SK-N-SH treated with all-trans-retinoic acid at 6 μM for 48 hours (cell line): ENCODE data around the gene TMEM54.

Experiments used
- ATAC-seq: fragments of 200-7000 bp; cut with Tn5 transposase; 3 replicates; pipeline ENCODE4 v1.9.1; 2020; ENCODE audit warnings: mild to moderate bottlenecking, moderate library complexity
- BACH2 ChIP-seq: fragments of 250-450 bp; sonication (Bioruptor Pico); IDR thresholded peaks from 2 replicates; pipeline ENCODE4 v1.9.0; 2021; ENCODE audit warnings: mild to moderate bottlenecking, borderline replicate concordance
- CREB5 ChIP-seq: fragments of 250-450 bp; sonication (Bioruptor Pico); IDR thresholded peaks from 2 replicates; pipeline ENCODE4 v1.5.1; 2020; ENCODE audit warnings: low read depth, mild to moderate bottlenecking, moderate library complexity
- CSDC2 ChIP-seq: fragments of 250-450 bp; sonication (Bioruptor Pico); IDR thresholded peaks from 2 replicates; pipeline ENCODE4 v1.5.0; 2020; ENCODE audit warnings: mild to moderate bottlenecking, moderate library complexity
- CSRNP3 ChIP-seq: fragments of 250-450 bp; sonication (Bioruptor Pico); IDR thresholded peaks from 2 replicates; pipeline ENCODE4 v1.5.1; 2021; ENCODE audit warnings: mild to moderate bottlenecking, moderate library complexity
- ESRRG ChIP-seq: fragments of 250-450 bp; sonication (Bioruptor Pico); IDR thresholded peaks from 2 replicates; pipeline ENCODE4 v1.6.1; 2021; ENCODE audit warnings: mild to moderate bottlenecking
- ISL1 ChIP-seq: fragments of 250-450 bp; sonication (Bioruptor Pico); IDR thresholded peaks from 2 replicates; pipeline ENCODE4 v2.1.2; 2022; ENCODE audit warnings: mild to moderate bottlenecking, moderate library complexity
- OSR1 ChIP-seq: fragments of 250-450 bp; sonication (Bioruptor Pico); IDR thresholded peaks from 2 replicates; pipeline ENCODE4 v1.8.0; 2022; ENCODE audit warnings: moderate library complexity, mild to moderate bottlenecking, inconsistent platforms
- POU6F1 ChIP-seq: fragments of 250-450 bp; sonication (Bioruptor Pico); IDR thresholded peaks from 2 replicates; pipeline ENCODE4 v1.8.0; 2021; ENCODE audit warnings: low read depth, mild to moderate bottlenecking, moderate library complexity, borderline replicate concordance
- PPARA ChIP-seq: fragments of 250-450 bp; sonication (Bioruptor Pico); IDR thresholded peaks from 2 replicates; pipeline ENCODE4 v1.5.0; 2020; ENCODE audit warnings: mild to moderate bottlenecking, borderline replicate concordance
- TCF4 ChIP-seq: fragments of 250-450 bp; sonication (Bioruptor Pico); IDR thresholded peaks from 2 replicates; pipeline ENCODE4 v1.8.0; 2021; ENCODE audit warnings: mild to moderate bottlenecking, moderate library complexity, borderline replicate concordance
- TSHZ2 ChIP-seq: fragments of 250-450 bp; sonication (Bioruptor Pico); IDR thresholded peaks from 2 replicates; pipeline ENCODE4 v1.5.0; 2020; ENCODE audit warnings: mild to moderate bottlenecking, moderate library complexity
- ZC3H10 ChIP-seq: fragments of 250-450 bp; sonication (Bioruptor Pico); IDR thresholded peaks from 2 replicates; pipeline ENCODE4 v1.5.1; 2021; ENCODE audit warnings: mild to moderate bottlenecking, moderate library complexity
- ZFP3 ChIP-seq: fragments of 250-450 bp; sonication (Bioruptor Pico); IDR thresholded peaks from 2 replicates; pipeline ENCODE4 v1.5.0; 2020; ENCODE audit warnings: mild to moderate bottlenecking, moderate library complexity
- ZFP30 ChIP-seq: fragments of 450-650 bp; formaldehyde crosslinking; IDR thresholded peaks from 2 replicates; pipeline ENCODE4 v1.5.0; 2022; ENCODE audit warnings: mild to moderate bottlenecking, moderate library complexity
- ZNF70 ChIP-seq: fragments of 450-650 bp; formaldehyde crosslinking; IDR thresholded peaks from 2 replicates; pipeline ENCODE4 v1.5.0; 2020; ENCODE audit warnings: mild to moderate bottlenecking, moderate library complexity
- ZNF8 ChIP-seq: fragments of 450-650 bp; formaldehyde crosslinking; IDR thresholded peaks from 2 replicates; pipeline ENCODE4 v1.5.0; 2020; ENCODE audit warnings: mild to moderate bottlenecking, moderate library complexity
- TF ChIP-seq, protein P1 (sequence below): fragments of 250-450 bp; sonication (Bioruptor Pico); IDR thresholded peaks from 2 replicates; pipeline ENCODE4 v1.8.0; 2020; ENCODE audit warnings: mild to moderate bottlenecking, moderate library complexity, borderline replicate concordance

Gene TMEM54

GRCh38 chr1:32929366-32929765 is 28.2 kb upstream of the TMEM54 start:
- ATAC-seq, result no peak
- TF ChIP-seq CREB5 (CRISPR knock-in tag) (no peak), ZC3H10 (CRISPR knock-in tag) (no peak), BACH2 (CRISPR knock-in tag) (no peak), ZNF8 (CRISPR knock-in tag) (no peak)
- TF ChIP-seq, protein P1, sequence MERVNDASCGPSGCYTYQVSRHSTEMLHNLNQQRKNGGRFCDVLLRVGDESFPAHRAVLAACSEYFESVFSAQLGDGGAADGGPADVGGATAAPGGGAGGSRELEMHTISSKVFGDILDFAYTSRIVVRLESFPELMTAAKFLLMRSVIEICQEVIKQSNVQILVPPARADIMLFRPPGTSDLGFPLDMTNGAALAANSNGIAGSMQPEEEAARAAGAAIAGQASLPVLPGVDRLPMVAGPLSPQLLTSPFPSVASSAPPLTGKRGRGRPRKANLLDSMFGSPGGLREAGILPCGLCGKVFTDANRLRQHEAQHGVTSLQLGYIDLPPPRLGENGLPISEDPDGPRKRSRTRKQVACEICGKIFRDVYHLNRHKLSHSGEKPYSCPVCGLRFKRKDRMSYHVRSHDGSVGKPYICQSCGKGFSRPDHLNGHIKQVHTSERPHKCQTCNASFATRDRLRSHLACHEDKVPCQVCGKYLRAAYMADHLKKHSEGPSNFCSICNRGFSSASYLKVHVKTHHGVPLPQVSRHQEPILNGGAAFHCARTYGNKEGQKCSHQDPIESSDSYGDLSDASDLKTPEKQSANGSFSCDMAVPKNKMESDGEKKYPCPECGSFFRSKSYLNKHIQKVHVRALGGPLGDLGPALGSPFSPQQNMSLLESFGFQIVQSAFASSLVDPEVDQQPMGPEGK, result no peak

DNA sequence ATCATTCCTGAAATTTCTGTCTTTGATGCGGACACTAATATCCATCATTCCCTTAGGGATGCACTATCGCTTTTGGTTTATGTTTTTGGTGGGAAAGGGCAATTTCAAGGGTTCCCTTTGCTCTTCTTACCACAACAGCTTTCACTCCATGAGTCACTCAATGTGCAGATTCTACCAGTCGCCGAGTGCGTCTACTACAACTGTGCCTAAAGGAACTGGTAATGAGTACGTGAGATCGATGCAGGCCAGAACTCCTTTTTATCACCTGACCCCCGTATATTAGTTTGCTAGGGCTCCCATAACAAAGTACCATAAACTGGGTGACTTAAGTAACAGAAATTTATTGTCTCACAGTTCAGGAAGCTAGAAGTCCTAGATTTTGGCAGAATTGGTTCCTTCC is 27.5 kb upstream of the TMEM54 start:
- TF ChIP-seq CSRNP3, result no peak
- TF ChIP-seq POU6F1 (CRISPR knock-in tag), result no peak
- no peak for TF ChIP-seq CSDC2 (CRISPR knock-in tag)
- no peak for TF ChIP-seq ISL1 (CRISPR knock-in tag)
- TF ChIP-seq, protein P1, result no peak
- TF ChIP-seq PPARA (CRISPR knock-in tag), result no peak
- TF ChIP-seq TCF4 (CRISPR knock-in tag), result no peak
- no peak for TF ChIP-seq OSR1 (CRISPR knock-in tag)
- TF ChIP-seq ESRRG, result no peak
- no peak for TF ChIP-seq ZNF70 (CRISPR knock-in tag)
- no peak for TF ChIP-seq BACH2 (CRISPR knock-in tag)
- TF ChIP-seq ZFP30 (CRISPR knock-in tag), result no peak
- no peak for ATAC-seq

DNA sequence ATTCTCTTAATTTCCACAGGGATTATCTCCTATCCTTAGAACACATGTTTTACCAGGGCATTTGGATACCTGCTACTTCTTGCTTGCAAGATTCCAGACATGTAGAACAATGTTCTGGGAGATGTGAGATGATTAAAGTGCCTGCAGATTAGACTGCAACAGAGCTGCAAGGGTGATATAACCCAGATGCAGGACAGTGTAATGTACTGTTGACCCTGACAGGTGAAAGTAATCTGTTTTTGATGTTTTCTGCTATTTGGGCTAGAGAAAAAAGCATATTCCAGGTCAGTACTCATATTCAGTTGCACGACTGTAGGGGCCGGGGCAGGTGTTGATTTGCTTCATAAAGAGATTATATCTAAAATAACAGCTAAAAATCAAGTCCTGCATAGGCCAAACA is 27.1 kb upstream of the TMEM54 start:
- no peak for TF ChIP-seq CREB5 (CRISPR knock-in tag)
- TF ChIP-seq TSHZ2 (CRISPR knock-in tag), result no peak
- no peak for TF ChIP-seq ZFP3 (CRISPR knock-in tag)
- ATAC-seq, result no peak
